Suprapubic skin (tissue), 4 donors: ENCODE results near the gene SIK2. TPM values are rescaled to one million over a fixed set of nuclear protein-coding genes. Genes with fewer than 3 reads are reported as not detected.

ENCODE experiments used
- DNase-seq, 2 donors: peaks; one replicate each; pipeline ENCODE4 v3.0.0-alpha.2; 2019; ENCODE audit warnings: low spot score in 2 of 2
- H3K27ac ChIP-seq: fragments of 200-600 bp; sonication (generic); one replicate; pipeline ENCODE4 v1.5.1; 2019
- H3K27me3 ChIP-seq: fragments of 200-600 bp; sonication (generic); one replicate; pipeline ENCODE4 v1.5.1; 2019
- H3K36me3 ChIP-seq: fragments of 200-600 bp; sonication (generic); one replicate; pipeline ENCODE4 v1.5.1; 2019
- H3K4me1 ChIP-seq: fragments of 200-600 bp; sonication (generic); one replicate; pipeline ENCODE4 v1.5.1; 2019
- H3K4me3 ChIP-seq: fragments of 200-600 bp; sonication (generic); one replicate; pipeline ENCODE4 v1.5.1; 2019; ENCODE audit warnings: mild to moderate bottlenecking
- H3K9me3 ChIP-seq: fragments of 200-600 bp; sonication (generic); one replicate; pipeline ENCODE4 v1.5.1; 2019
- CTCF ChIP-seq, 2 donors: fragments of 200-600 bp in 1 of 2; fragments of 450-650 bp in 1 of 2; sonication (generic) in 1 of 2; IDR thresholded peaks; one replicate each; pipeline ENCODE4 v1.5.1; 2016 to 2019; ENCODE audit warnings: antibody characterized with exemption in 2 of 2, mild to moderate bottlenecking in 1 of 2, moderate library complexity in 1 of 2
- EP300 ChIP-seq: sonication (generic); formaldehyde crosslinking; IDR thresholded peaks from one replicate; pipeline ENCODE4 v1.6.1; 2017; ENCODE audit warnings: antibody characterized with exemption
- POLR2A ChIP-seq, 2 donors: fragments of 450-650 bp; IDR thresholded peaks; one replicate each; pipeline ENCODE4 v1.6.1; 2017; ENCODE audit warnings: antibody characterized with exemption in 2 of 2, mild to moderate bottlenecking in 2 of 2, moderate library complexity in 2 of 2
- POLR2AphosphoS5 ChIP-seq, 3 donors: sonication (generic); formaldehyde crosslinking; IDR thresholded peaks; one replicate each; pipeline ENCODE4 v1.6.1; 2017; ENCODE audit warnings: antibody characterized with exemption in 3 of 3
- WGBS: methylation state at CpG from one replicate; pipeline ENCODE4 v1.1.5; 2018; 5-methylcytosine and 5-hydroxymethylcytosine counted together
- total RNA-seq, 4 donors: library from RNA; depleted of rRNA; stranded (reverse); fragments of >200 nt; gene quantifications; one replicate each; pipeline ENCODE4 v1.1.0, GENCODE V29; 2016

SIK2 gene
- total RNA-seq, 4 donors from 2014 or later = 13.9 to 29.0 (median 25.1) TPM

- Histone ChIP-seq H3K36me3 (no peaks in the 10 kb centered on the region), H3K4me3 (no peak overlapping the region), H3K9me3 (no peaks in the 10 kb centered on the region), H3K27me3 (no peaks in the 10 kb centered on the region), H3K27ac (no peak overlapping the region), H3K4me1 (no peaks in the 10 kb centered on the region)
- WGBS = 80% methylated on average over 11 of the region's 11 CpGs
- TF ChIP-seq CTCF (IDR thresholded peaks at IDR 0.05) (no peak), POLR2AphosphoS5 (IDR thresholded peaks at IDR 0.05) (no peak), POLR2A (IDR thresholded peaks at IDR 0.05) (no peak), EP300 (no peak)
- DNase-seq = no peak
These were observed 42.3 kb upstream of the SIK2 start for GRCh38 chr11:111559800-111560464.

GRCh38 chr11:111560800-111561199, 41.4 kb upstream of the SIK2 start:
- no peaks in the 10 kb centered on the region for H3K27me3 ChIP-seq
- no peak overlapping the region for H3K27ac ChIP-seq
- no peaks in the 10 kb centered on the region for H3K9me3 ChIP-seq
- no peaks in the 10 kb centered on the region for H3K36me3 ChIP-seq
- TF ChIP-seq EP300 (no peak), POLR2A (IDR thresholded peaks at IDR 0.05) (no peak), POLR2AphosphoS5 (IDR thresholded peaks at IDR 0.05) (no peak), CTCF (IDR thresholded peaks at IDR 0.05) (no peak)
- H3K4me1 ChIP-seq = no peaks in the 10 kb centered on the region
- no peak for DNase-seq
- no peak overlapping the region for H3K4me3 ChIP-seq
- 93% methylated on average over 3 of the region's 3 CpGs for WGBS

GRCh38 chr11:111561306-111561705, 40.9 kb upstream of the SIK2 start:
- WGBS = 86% methylated on average over 3 of the region's 3 CpGs
- Histone ChIP-seq H3K27ac (no peak overlapping the region), H3K9me3 (no peaks in the 10 kb centered on the region), H3K27me3 (no peaks in the 10 kb centered on the region), H3K4me3 (no peak overlapping the region), H3K4me1 (no peaks in the 10 kb centered on the region), H3K36me3 (no peaks in the 10 kb centered on the region)
- DNase-seq = no peak
- TF ChIP-seq POLR2A (IDR thresholded peaks at IDR 0.05) = no peak
- no peak for TF ChIP-seq EP300
- TF ChIP-seq CTCF (IDR thresholded peaks at IDR 0.05) = no peak
- TF ChIP-seq POLR2AphosphoS5 (IDR thresholded peaks at IDR 0.05) = no peak

- 58% methylated on average over 3 of the region's 3 CpGs for WGBS
- TF ChIP-seq EP300 (no peak), CTCF (IDR thresholded peaks at IDR 0.05) (no peak), POLR2A (IDR thresholded peaks at IDR 0.05) (no peak), POLR2AphosphoS5 (IDR thresholded peaks at IDR 0.05) (no peak)
- Histone ChIP-seq H3K36me3 (no peaks in the 10 kb centered on the region), H3K27ac (no peak overlapping the region), H3K4me3 (no peak overlapping the region), H3K27me3 (no peaks in the 10 kb centered on the region), H3K4me1 (no peaks in the 10 kb centered on the region), H3K9me3 (no peaks in the 10 kb centered on the region)
- DNase-seq = no peak
These were observed 40.4 kb upstream of the SIK2 start for GRCh38 chr11:111561791-111562325.

GRCh38 chr11:111562692-111563389, 39.4 kb upstream of the SIK2 start:
- WGBS = 89% methylated on average over 10 of the region's 10 CpGs
- H3K36me3 ChIP-seq = no peaks in the 10 kb centered on the region
- no peaks in the 10 kb centered on the region for H3K4me1 ChIP-seq
- H3K4me3 ChIP-seq = no peak overlapping the region
- no peaks in the 10 kb centered on the region for H3K27me3 ChIP-seq
- no peak overlapping the region for H3K27ac ChIP-seq
- H3K9me3 ChIP-seq = no peaks in the 10 kb centered on the region
- TF ChIP-seq POLR2AphosphoS5 (IDR thresholded peaks at IDR 0.05) = no peak
- no peak for TF ChIP-seq EP300
- no peak for TF ChIP-seq POLR2A (IDR thresholded peaks at IDR 0.05)
- TF ChIP-seq CTCF (IDR thresholded peaks at IDR 0.05) = no peak
- DNase-seq = no peak
